ENCODE results near the gene LCORL. TPM values are rescaled to one million over a fixed set of nuclear protein-coding genes. Genes with fewer than 3 reads are reported as not detected.

Gene LCORL
- total RNA-seq, 1 experiment from 2014 or later = 15.5 TPM

- no peak overlapping the region for H3K4me2 ChIP-seq (ENCODE audit: insufficient read depth, insufficient read length, low read length)
- Mint-ChIP-seq H3K9me3 (no peaks in the 10 kb centered on the region; a peak in 1 of 5 replicates), H3K4me3 (no peak overlapping the region), H3K27ac (no peak overlapping the region), H3K36me3 (ENCODE audit: insufficient read depth in 1 of 3, low read depth in 3 of 3) (peaks cover 10 to 16% (median 13%) of the 10 kb centered on the region in 3 experiments; a peak in 6 of 7 replicates), H3K27me3 (ENCODE audit: low read depth) (no peaks in the 10 kb centered on the region), H3K4me1 (no peaks in the 10 kb centered on the region)
- H3T11ph ChIP-seq (ENCODE audit: low read length) = no peak overlapping the region
- H2AK5ac ChIP-seq (ENCODE audit: insufficient read length, low read length) = no peak overlapping the region
- H2BK15ac ChIP-seq (ENCODE audit: low read depth, low read length) = no peak overlapping the region
- no peak overlapping the region for H4K91ac ChIP-seq (ENCODE audit: insufficient read length, low read depth, low read length)
- TF ChIP-seq, protein P1, sequence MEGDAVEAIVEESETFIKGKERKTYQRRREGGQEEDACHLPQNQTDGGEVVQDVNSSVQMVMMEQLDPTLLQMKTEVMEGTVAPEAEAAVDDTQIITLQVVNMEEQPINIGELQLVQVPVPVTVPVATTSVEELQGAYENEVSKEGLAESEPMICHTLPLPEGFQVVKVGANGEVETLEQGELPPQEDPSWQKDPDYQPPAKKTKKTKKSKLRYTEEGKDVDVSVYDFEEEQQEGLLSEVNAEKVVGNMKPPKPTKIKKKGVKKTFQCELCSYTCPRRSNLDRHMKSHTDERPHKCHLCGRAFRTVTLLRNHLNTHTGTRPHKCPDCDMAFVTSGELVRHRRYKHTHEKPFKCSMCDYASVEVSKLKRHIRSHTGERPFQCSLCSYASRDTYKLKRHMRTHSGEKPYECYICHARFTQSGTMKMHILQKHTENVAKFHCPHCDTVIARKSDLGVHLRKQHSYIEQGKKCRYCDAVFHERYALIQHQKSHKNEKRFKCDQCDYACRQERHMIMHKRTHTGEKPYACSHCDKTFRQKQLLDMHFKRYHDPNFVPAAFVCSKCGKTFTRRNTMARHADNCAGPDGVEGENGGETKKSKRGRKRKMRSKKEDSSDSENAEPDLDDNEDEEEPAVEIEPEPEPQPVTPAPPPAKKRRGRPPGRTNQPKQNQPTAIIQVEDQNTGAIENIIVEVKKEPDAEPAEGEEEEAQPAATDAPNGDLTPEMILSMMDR (conservative IDR thresholded peaks at IDR 0.05) = no peak
- no peak for DNase-seq
- no peak overlapping the region for H3K27ac ChIP-seq (ENCODE audit: insufficient read length, low read depth, low read length)
- no peak overlapping the region for H2AFZ ChIP-seq (ENCODE audit: low read length)
- no peak overlapping the region for H4K8ac ChIP-seq (replicated peaks; ENCODE audit: insufficient read length, low read depth, low read length)
- no peak overlapping the region for H3K23ac ChIP-seq (ENCODE audit: insufficient read length, low read depth, low read length)
- no peak overlapping the region for H2BK120ac ChIP-seq (ENCODE audit: low read depth, low read length, poor library complexity, severe bottlenecking)
- no peak overlapping the region for H2BK20ac ChIP-seq (ENCODE audit: low read depth, low read length, poor library complexity, severe bottlenecking)
- no peak overlapping the region for H3K4ac ChIP-seq (ENCODE audit: low read depth, low read length)
- no CpG with 5 or more reads among the region's 11 CpGs for WGBS (ENCODE audit: extremely low coverage, insufficient read length, low lambda C conversion rate)
- H3K79me1 ChIP-seq (ENCODE audit: insufficient read depth, low read depth, low read length, poor library complexity, severe bottlenecking) = no peaks in the 10 kb centered on the region
- no peaks in the 10 kb centered on the region for H3K79me2 ChIP-seq (ENCODE audit: insufficient read depth, low read length)
- no peak overlapping the region for H4K5ac ChIP-seq (ENCODE audit: insufficient read length, low read depth, low read length)
- no peak overlapping the region for H3K56ac ChIP-seq (ENCODE audit: insufficient read length, low read depth, low read length)
- no peaks in the 10 kb centered on the region for H3K27me3 ChIP-seq (ENCODE audit: insufficient read depth, low read length)
- H2BK12ac ChIP-seq (ENCODE audit: insufficient read length, low read depth, low read length) = no peak overlapping the region
- no peak overlapping the region for H3K18ac ChIP-seq (ENCODE audit: insufficient read length, low read depth, low read length)
- H3K14ac ChIP-seq (ENCODE audit: insufficient read depth, low read length) = no peak overlapping the region
- H3K9me3 ChIP-seq (ENCODE audit: control insufficient read depth, low read depth, low read length) = no peaks in the 10 kb centered on the region
- no peaks in the 10 kb centered on the region for H3K23me2 ChIP-seq (ENCODE audit: insufficient read length, low read depth, low read length, poor library complexity, severe bottlenecking)
- H3K9ac ChIP-seq (ENCODE audit: extremely low read depth, insufficient read length, low read length) = no peak overlapping the region
- no peaks in the 10 kb centered on the region for H3K4me1 ChIP-seq (ENCODE audit: insufficient read depth, low read length)
- H2BK5ac ChIP-seq (ENCODE audit: insufficient read length, low read length) = no peak overlapping the region
- no peaks in the 10 kb centered on the region for H4K20me1 ChIP-seq (ENCODE audit: control insufficient read depth, insufficient read depth, insufficient read length)
Measured at GRCh38 chr4:17911608-17912007, 109.9 kb downstream of the LCORL start.

Data from H9 (cell line).